Mucosa of rectum (tissue), 2 donors: ENCODE data around the gene CENPP.
A peak's percentile ranks its signal among the peaks of the same experiment; 100 is the strongest.

Experiments used
- H3K27ac ChIP-seq, 2 donors: one replicate each; pipeline ENCODE4 v1.7.0; 2013; ENCODE audit warnings: inconsistent platforms in 2 of 2, low read depth in 2 of 2, low read length in 2 of 2
- H3K27me3 ChIP-seq, 2 donors: one replicate each; pipeline ENCODE4 v1.7.0; 2013; ENCODE audit warnings: low read length in 2 of 2; ENCODE audit not compliant: control insufficient read depth in 2 of 2, insufficient read depth in 2 of 2
- H3K36me3 ChIP-seq, 2 donors: one replicate each; pipeline ENCODE4 v1.7.0; 2013; ENCODE audit warnings: low read length in 2 of 2; ENCODE audit not compliant: control insufficient read depth in 2 of 2, insufficient read depth in 2 of 2
- H3K4me1 ChIP-seq, 2 donors: one replicate each; pipeline ENCODE4 v1.7.0; 2013; ENCODE audit warnings: low read length in 2 of 2, mild to moderate bottlenecking in 1 of 2; ENCODE audit not compliant: control insufficient read depth in 2 of 2, insufficient read depth in 2 of 2
- H3K4me3 ChIP-seq, 2 donors: one replicate each; pipeline ENCODE4 v1.7.0; 2013; ENCODE audit warnings: low read length in 2 of 2
- H3K9ac ChIP-seq, 2 donors: one replicate each; pipeline ENCODE4 v1.7.0; 2013; ENCODE audit warnings: low read length in 2 of 2, low read depth in 1 of 2, mild to moderate bottlenecking in 1 of 2
- H3K9me3 ChIP-seq, 2 donors: one replicate each; pipeline ENCODE4 v1.7.0; 2013; ENCODE audit warnings: low read length in 2 of 2; ENCODE audit not compliant: control insufficient read depth in 2 of 2
- donor health status: healthy.
- donor health status: Normal muscosa, but diverticular disease.

CENPP gene

GRCh38 chr9:92325269-92325990, at the start of gene CENPP, which contains the start of gene NOL8:
Gene CENPP (plus strand): TSS chr9:92325953.
Gene NOL8 (minus strand): TSS chr9:92325350. CDS start chr9:92324161, 1,189 bp downstream.
- Histone ChIP-seq H3K36me3 (peaks cover 0 to 11% of the 10 kb centered on the region in 2 donors), H3K9me3 (no peaks in the 10 kb centered on the region), H3K9ac (peak within 1 kb of the TSS; percentile 90 to 92), H3K4me1 (peaks cover 10 to 17% of the 10 kb centered on the region in 2 donors), H3K27me3 (no peaks in the 10 kb centered on the region), H3K4me3 (peak within 1 kb of the TSS; percentile 78 to 97), H3K27ac (peak within 1 kb of the TSS; percentile 97 to 98)

DNA sequence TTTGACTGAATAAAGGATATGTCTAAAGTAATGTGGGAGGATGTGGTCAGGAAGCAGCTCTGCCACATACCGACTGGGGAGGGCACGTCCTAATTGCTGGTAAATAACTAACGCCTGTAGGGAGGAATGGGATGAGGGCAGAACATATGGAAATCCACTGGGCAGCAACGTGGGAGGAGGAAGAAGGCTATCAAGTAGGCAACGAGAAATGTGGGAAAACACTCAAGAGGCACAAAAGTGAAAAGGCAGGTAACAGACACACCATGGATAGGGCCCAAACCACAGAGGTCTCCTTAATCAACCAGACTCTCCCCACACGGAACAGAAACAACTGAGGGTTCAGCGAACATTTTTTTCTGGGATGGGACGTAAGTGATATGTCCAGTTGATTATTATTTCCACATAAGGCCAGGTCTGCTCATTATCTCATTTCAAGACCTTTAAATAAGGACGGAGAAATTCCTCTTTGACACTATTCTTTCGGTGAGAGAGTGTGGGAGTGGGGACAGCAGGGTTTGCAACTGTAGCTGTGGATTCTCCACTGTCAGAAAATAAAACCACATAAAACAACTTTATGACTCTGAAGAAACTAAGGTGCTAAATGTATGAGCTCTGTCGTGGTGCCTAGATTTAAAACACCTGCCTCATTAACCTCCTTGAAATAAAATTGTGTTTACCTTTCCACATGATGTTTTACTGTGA, 49.3 kb upstream of the CENPP start:
- H3K27me3 ChIP-seq = no peaks in the 10 kb centered on the region
- peaks cover 77 to 85% of the 10 kb centered on the region in 2 donors for H3K36me3 ChIP-seq
- H3K9me3 ChIP-seq = no peaks in the 10 kb centered on the region
- no peak overlapping the region for H3K27ac ChIP-seq
- H3K4me1 ChIP-seq = no peaks in the 10 kb centered on the region
- no peak overlapping the region for H3K4me3 ChIP-seq
- no peak overlapping the region for H3K9ac ChIP-seq

GRCh38 chr9:92278110-92278509, 47.6 kb upstream of the CENPP start:
- peaks cover 77 to 83% of the 10 kb centered on the region in 2 donors for H3K36me3 ChIP-seq
- no peak overlapping the region for H3K4me3 ChIP-seq
- no peak overlapping the region for H3K9ac ChIP-seq
- no peak overlapping the region for H3K27ac ChIP-seq
- no peaks in the 10 kb centered on the region for H3K4me1 ChIP-seq
- H3K9me3 ChIP-seq = no peaks in the 10 kb centered on the region
- no peaks in the 10 kb centered on the region for H3K27me3 ChIP-seq

- Histone ChIP-seq H3K4me1 (no peaks in the 10 kb centered on the region), H3K36me3 (peaks cover 68 to 81% of the 10 kb centered on the region in 2 donors), H3K27ac (no peak overlapping the region), H3K9me3 (no peaks in the 10 kb centered on the region), H3K9ac (no peak overlapping the region), H3K27me3 (no peaks in the 10 kb centered on the region), H3K4me3 (no peak overlapping the region)
Measured at GRCh38 chr9:92279302-92279701, 46.5 kb upstream of the CENPP start.

DNA sequence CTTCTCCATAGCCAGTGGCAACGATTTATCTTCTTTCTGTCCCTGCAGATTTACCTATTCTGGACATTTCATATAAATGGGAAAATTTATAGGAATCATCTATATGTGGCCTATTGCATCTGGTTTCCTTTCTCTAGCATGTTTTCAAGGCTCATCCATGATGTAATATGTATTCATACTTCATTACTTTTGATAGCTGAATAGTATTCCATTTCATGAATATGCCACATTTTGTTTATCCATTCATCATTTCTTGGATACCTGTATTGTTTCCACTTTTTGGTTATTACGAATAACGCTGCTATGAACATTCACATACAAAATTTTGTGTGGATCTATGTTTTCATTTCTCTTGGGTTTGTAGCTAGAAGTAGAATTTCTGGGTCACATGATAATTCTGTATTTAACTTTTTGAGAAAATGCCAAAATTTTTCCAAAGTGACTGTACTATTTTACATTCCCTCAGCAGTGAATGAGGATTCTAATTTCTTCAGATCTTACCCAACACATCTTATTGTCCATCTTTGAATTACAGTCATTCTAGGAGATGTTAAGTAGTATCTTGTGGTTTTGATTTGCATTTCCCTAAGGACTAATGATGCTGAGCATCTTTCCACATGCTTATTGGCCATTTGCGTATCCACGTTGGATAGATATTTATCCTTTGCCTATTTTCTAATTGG, 35.9 kb upstream of the CENPP start:
- Histone ChIP-seq H3K27ac (no peak overlapping the region), H3K27me3 (no peaks in the 10 kb centered on the region), H3K4me1 (peaks cover 12 to 15% of the 10 kb centered on the region in 2 donors), H3K9ac (no peak overlapping the region), H3K36me3 (peaks cover 17 to 26% of the 10 kb centered on the region in 2 donors), H3K9me3 (no peaks in the 10 kb centered on the region), H3K4me3 (no peak overlapping the region)

GRCh38 chr9:92290785-92291429, 34.8 kb upstream of the CENPP start:
- Histone ChIP-seq H3K27ac (no peak overlapping the region), H3K36me3 (peaks cover 10 to 20% of the 10 kb centered on the region in 2 donors), H3K4me3 (no peak overlapping the region), H3K27me3 (no peaks in the 10 kb centered on the region), H3K9me3 (no peaks in the 10 kb centered on the region), H3K9ac (no peak overlapping the region), H3K4me1 (peaks cover 12 to 15% of the 10 kb centered on the region in 2 donors)

GRCh38 chr9:92291577-92291976, 34.2 kb upstream of the CENPP start:
- Histone ChIP-seq H3K36me3 (peaks cover 6 to 18% of the 10 kb centered on the region in 2 donors), H3K9ac (no peak overlapping the region), H3K27me3 (no peaks in the 10 kb centered on the region), H3K9me3 (no peaks in the 10 kb centered on the region), H3K27ac (no peak overlapping the region), H3K4me3 (no peak overlapping the region), H3K4me1 (peaks cover 12 to 15% of the 10 kb centered on the region in 2 donors)

GRCh38 chr9:92292338-92293074, 33.2 kb upstream of the CENPP start:
- peaks cover 9 to 17% of the 10 kb centered on the region in 2 donors for H3K36me3 ChIP-seq
- peak overlapping the region; percentile 91 to 94 for H3K4me3 ChIP-seq
- no peak overlapping the region for H3K27ac ChIP-seq
- H3K27me3 ChIP-seq = no peaks in the 10 kb centered on the region
- H3K4me1 ChIP-seq = peaks cover 12 to 15% of the 10 kb centered on the region in 2 donors
- peak overlapping the region; percentile 71 to 80 for H3K9ac ChIP-seq
- H3K9me3 ChIP-seq = no peaks in the 10 kb centered on the region

DNA sequence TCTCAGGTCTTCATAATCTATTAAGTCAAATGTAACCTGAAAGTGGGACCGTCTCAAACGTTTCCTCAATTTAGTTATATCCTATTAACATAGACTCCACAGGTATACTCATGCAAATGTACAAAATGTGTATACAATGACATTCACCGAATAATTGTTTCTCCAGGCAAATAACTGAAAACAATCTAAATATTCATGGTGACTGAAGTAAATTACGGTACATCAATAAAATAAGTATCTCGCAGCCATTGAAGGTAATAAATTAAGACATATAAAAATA, 32.7 kb upstream of the CENPP start:
- no peak overlapping the region for H3K27ac ChIP-seq
- peak overlapping the region; percentile 71 to 80 for H3K9ac ChIP-seq
- H3K36me3 ChIP-seq = peaks cover 10 to 19% of the 10 kb centered on the region in 2 donors
- no peaks in the 10 kb centered on the region for H3K9me3 ChIP-seq
- H3K4me1 ChIP-seq = peaks cover 12 to 15% of the 10 kb centered on the region in 2 donors
- H3K4me3 ChIP-seq = peak overlapping the region; percentile 91 to 94
- H3K27me3 ChIP-seq = no peaks in the 10 kb centered on the region
